Ovary (tissue), 9 donors: Measurements from ENCODE around the gene TSPAN13. TPM values are rescaled to one million over a fixed set of nuclear protein-coding genes. Genes with fewer than 3 reads are reported as not detected.

ENCODE experiments used
- DNase-seq, 5 donors: peaks; one replicate each; pipeline ENCODE4 v3.0.0-alpha.2; 2019 to 2020
- H3K27ac ChIP-seq, 2 donors: fragments of 200-600 bp; one replicate each; pipeline versions ENCODE4 v1.5.1 to v1.8.0; 2019 to 2022
- H3K27me3 ChIP-seq: fragments of 200-600 bp; one replicate; pipeline ENCODE4 v1.8.0; 2022
- H3K36me3 ChIP-seq: fragments of 200-600 bp; sonication (generic); one replicate; pipeline ENCODE4 v1.5.1; 2019
- H3K4me1 ChIP-seq: one replicate; pipeline ENCODE4 v1.8.1; 2013; ENCODE audit warnings: mild to moderate bottlenecking, moderate library complexity; ENCODE audit not compliant: insufficient read depth
- H3K4me3 ChIP-seq: fragments of 200-600 bp; sonication (generic); one replicate; pipeline ENCODE4 v1.5.1; 2017
- H3K9me3 ChIP-seq, 2 donors: fragments of 200-600 bp in 1 of 2; sonication (generic) in 1 of 2; one replicate each; pipeline versions ENCODE4 v1.5.1 to v1.8.1; 2013 to 2019; ENCODE audit warnings: mild to moderate bottlenecking in 1 of 2, moderate library complexity in 1 of 2
- EP300 ChIP-seq: sonication (generic); formaldehyde crosslinking; IDR thresholded peaks from one replicate; pipeline ENCODE4 v1.6.1; 2017; ENCODE audit warnings: antibody characterized with exemption
- POLR2A ChIP-seq: fragments of 450-650 bp; IDR thresholded peaks from one replicate; pipeline ENCODE4 v1.6.1; 2017; ENCODE audit warnings: antibody characterized with exemption, mild to moderate bottlenecking, moderate library complexity
- WGBS, 3 donors: extraction: QIAGEN DNeasy Blood & Tissue Kit in 1 of 3; methylation state at CpG; one replicate each; pipeline versions ENCODE4 v1.1.5 to v1.1.7; 2013 to 2017; 5-methylcytosine and 5-hydroxymethylcytosine counted together
- intact Hi-C, 4 donors: fragments of 100-400 bp; cut with DNase I; formaldehyde crosslinking; loops; one replicate each; pipeline versions ENCODE4 v1.11.0 to v1.15.1; 2022 to 2023
- polyA plus RNA-seq, 2 donors: library from polyadenylated mRNA; stranded (reverse); fragments of 200-250 nt in 1 of 2; fragments of 350-450 nt in 1 of 2; fragmentation: Illumina TruSeq in 1 of 2; extraction: RNeasy Lipid Tissue Mini Kit (QIAGEN cat#74804) in 1 of 2; gene quantifications; one replicate each; pipeline ENCODE4 v1.2.3, GENCODE V29; 2013 to 2014
- total RNA-seq, 7 donors: library from RNA; depleted of rRNA in 2 of 7; stranded (reverse); fragments of >200 nt in 2 of 7; fragmentation: NEBNext Ultra II Directional in 3 of 7; extraction: Animal tissue kit (Norgen Biotek cat#: 25700) in 3 of 7; gene quantifications; one replicate each; pipeline versions ENCODE4 v1.1.0 to v1.2.4, GENCODE V29; 2016 to 2023
- TF ChIP-seq, protein P1 (sequence below), 3 donors: fragments of 450-650 bp in 2 of 3; fragments of 200-600 bp in 1 of 3; IDR thresholded peaks; one replicate each; pipeline versions ENCODE4 v1.5.1 to v1.8.0; 2016 to 2022; ENCODE audit warnings: antibody characterized with exemption in 3 of 3, mild to moderate bottlenecking in 1 of 3
- donor health status: DM: no; HTN: no; CAD: no; lungs with moderate emphysema.
- donor health status: DM: no; HTN: no; CAD: no.
- donor health status: Bipolar disorder and iron deficiency.
- donor health status: DM: yes; HTN: yes; CAD: no.
- donor health status: DM: no; HTN: no; CAD: no.
- donor health status: DM: yes; HTN: yes; CAD: no.

The TSPAN13 gene
- total and polyA plus RNA-seq, 9 donors = 0.72 to 23.4 (median 4.2) TPM

DNA sequence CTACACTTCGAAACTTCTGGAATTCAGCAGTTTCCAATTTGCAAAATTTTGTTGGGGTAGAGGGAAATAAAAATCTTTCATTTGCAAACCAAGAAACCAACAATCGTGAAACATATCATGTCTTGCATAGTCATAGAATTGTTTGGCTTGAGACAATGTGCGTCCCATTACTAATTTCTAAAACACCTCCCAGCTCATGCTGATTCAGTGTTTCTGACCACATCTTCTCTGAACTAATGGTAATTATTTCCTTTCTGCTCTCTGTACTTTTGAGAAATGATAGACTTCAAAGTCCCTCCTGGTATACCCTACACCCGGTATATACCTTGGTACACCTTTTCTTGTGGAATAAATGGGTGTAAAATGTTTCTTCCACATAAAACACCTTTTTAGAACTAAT, 41.8 kb upstream of the TSPAN13 start:
- H3K4me3 ChIP-seq = no peak overlapping the region
- intact Hi-C loops = no loop called here
- WGBS, 3 donors = 79 to 81% (median 80%) methylated on average over 4 of the region's 4 CpGs

DNA sequence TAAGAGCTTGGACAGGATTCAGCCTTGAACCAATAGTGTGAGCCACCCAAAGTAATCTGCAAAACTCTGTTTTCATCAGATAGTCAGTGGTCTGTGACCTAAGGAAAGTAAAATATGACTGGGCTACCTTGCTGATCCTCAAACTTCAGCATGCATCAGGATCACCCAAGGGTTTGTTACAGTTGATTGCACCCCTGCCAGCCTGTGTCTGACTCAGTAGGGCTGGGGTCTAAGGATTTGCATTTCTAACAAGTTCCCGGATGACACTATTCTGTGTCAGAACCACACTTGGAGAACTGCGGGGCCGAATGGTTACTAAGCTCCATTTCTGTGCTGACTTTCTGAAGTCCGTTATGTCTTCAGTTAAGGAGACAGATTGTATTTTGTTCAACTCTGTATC, 40.6 kb upstream of the TSPAN13 start:
- Histone ChIP-seq H3K9me3 (no peaks in the 10 kb centered on the region), H3K27ac (no peak overlapping the region), H3K4me3 (no peak overlapping the region), H3K27me3 (no peaks in the 10 kb centered on the region), H3K36me3 (no peaks in the 10 kb centered on the region), H3K4me1 (no peaks in the 10 kb centered on the region)
- WGBS, 3 donors = 91 to 97% (median 96%) methylated on average over 4 of the region's 4 CpGs
- intact Hi-C loops = no loop called here
- DNase-seq = no peak
- TF ChIP-seq EP300 (no peak), POLR2A (no peak)
- TF ChIP-seq, protein P1, sequence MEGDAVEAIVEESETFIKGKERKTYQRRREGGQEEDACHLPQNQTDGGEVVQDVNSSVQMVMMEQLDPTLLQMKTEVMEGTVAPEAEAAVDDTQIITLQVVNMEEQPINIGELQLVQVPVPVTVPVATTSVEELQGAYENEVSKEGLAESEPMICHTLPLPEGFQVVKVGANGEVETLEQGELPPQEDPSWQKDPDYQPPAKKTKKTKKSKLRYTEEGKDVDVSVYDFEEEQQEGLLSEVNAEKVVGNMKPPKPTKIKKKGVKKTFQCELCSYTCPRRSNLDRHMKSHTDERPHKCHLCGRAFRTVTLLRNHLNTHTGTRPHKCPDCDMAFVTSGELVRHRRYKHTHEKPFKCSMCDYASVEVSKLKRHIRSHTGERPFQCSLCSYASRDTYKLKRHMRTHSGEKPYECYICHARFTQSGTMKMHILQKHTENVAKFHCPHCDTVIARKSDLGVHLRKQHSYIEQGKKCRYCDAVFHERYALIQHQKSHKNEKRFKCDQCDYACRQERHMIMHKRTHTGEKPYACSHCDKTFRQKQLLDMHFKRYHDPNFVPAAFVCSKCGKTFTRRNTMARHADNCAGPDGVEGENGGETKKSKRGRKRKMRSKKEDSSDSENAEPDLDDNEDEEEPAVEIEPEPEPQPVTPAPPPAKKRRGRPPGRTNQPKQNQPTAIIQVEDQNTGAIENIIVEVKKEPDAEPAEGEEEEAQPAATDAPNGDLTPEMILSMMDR (IDR thresholded peaks at IDR 0.05) = no peak

More for the DNA sequence above, 41.8 kb upstream of the TSPAN13 start:
- no peak for TF ChIP-seq EP300
- TF ChIP-seq POLR2A = no peak
- TF ChIP-seq, protein P1 (IDR thresholded peaks at IDR 0.05) = no peak
- H3K9me3 ChIP-seq = no peaks in the 10 kb centered on the region
- H3K4me1 ChIP-seq = no peaks in the 10 kb centered on the region
- no peak for DNase-seq
- no peaks in the 10 kb centered on the region for H3K27me3 ChIP-seq
- no peak overlapping the region for H3K27ac ChIP-seq
- H3K36me3 ChIP-seq = no peaks in the 10 kb centered on the region

DNA sequence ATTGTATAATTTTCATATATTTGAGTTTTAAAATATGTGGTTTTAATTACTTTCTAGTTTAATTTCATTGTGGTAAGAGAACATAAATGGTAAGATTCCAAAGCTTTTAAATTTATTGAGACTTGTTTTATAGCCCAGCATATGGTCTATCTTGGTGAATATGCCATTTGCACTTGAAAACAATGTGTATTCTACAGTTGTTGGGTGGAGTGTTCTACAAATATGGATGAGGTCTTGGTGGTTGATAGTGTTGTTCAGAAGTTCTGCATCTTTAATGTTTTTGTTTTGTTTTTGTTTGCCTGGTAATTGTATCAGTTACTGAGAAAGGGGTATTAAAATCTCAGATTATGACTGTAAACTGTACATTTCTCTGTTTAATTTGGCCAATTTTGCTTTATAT, 37.6 kb upstream of the TSPAN13 start:
- Histone ChIP-seq H3K36me3 (no peaks in the 10 kb centered on the region), H3K4me1 (no peaks in the 10 kb centered on the region)
- intact Hi-C loops = no loop called here

DNA sequence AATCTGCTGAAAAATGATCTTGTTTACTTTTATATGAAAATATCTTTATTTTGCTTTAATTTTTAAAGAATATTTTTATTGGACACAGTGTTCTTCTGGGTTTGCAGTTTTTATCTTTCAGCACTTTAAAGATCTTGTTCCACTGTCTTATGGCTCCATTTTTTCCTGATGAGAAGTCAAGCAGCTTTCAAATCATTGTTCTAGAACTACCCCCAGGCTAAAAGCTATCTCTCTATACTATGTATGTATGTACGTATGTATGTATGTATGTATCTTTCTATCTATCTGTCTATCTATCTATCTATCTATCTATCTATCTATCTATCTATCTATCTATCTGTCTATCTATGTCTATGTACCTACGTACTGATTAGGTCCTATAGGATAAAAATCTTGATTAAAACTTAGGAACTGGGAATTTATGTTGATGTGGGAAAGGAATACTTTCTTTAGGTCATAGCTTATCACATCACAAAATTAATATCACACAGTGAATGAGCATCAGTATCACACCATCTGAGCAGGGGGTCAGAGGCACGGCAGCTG, 35.4 kb upstream of the TSPAN13 start:
- Histone ChIP-seq H3K27ac (no peak overlapping the region), H3K9me3 (no peaks in the 10 kb centered on the region), H3K4me1 (no peaks in the 10 kb centered on the region), H3K27me3 (no peaks in the 10 kb centered on the region), H3K36me3 (no peaks in the 10 kb centered on the region), H3K4me3 (no peak overlapping the region)
- DNase-seq = no peak
- TF ChIP-seq EP300 = no peak
- TF ChIP-seq, protein P1 (IDR thresholded peaks at IDR 0.05) = no peak
- no peak for TF ChIP-seq POLR2A
- 86 to 97% (median 90%) methylated on average over 3 of the region's 3 CpGs for WGBS, 3 donors
- intact Hi-C loops = no loop called here

More for the DNA sequence above, 37.6 kb upstream of the TSPAN13 start:
- no peak overlapping the region for H3K27ac ChIP-seq
- TF ChIP-seq POLR2A (no peak), EP300 (no peak)
- TF ChIP-seq, protein P1 (IDR thresholded peaks at IDR 0.05) = no peak
- H3K4me3 ChIP-seq = no peak overlapping the region
- no peaks in the 10 kb centered on the region for H3K9me3 ChIP-seq
- no peak for DNase-seq
- no peaks in the 10 kb centered on the region for H3K27me3 ChIP-seq

DNA sequence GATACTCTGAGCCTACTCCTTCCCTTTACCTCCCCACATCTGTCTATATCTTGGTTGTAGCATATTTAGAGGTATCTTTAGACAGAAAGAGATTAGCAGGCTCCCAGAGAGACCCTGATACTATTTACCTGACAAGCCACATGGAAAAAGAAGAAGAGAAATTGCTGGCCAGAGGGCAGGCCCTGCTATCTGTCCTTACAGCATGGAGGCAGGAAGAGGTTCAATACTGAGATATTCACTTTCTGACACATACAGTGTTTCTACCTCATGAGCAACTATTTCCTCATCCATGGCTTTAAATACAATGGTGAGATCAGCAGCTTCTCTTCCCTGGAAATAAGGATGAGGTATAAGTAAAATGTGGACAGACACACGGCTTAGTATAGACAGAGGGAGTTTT, 33.9 kb upstream of the TSPAN13 start:
- Histone ChIP-seq H3K4me1 (no peaks in the 10 kb centered on the region), H3K27ac (no peak overlapping the region), H3K27me3 (no peaks in the 10 kb centered on the region), H3K4me3 (no peak overlapping the region), H3K9me3 (no peaks in the 10 kb centered on the region), H3K36me3 (no peaks in the 10 kb centered on the region)
- DNase-seq = no peak
- intact Hi-C loops = no loop called here
- WGBS, 3 donors = 90 to 98% (median 98%) methylated on average over 1 of the region's 1 CpG
- TF ChIP-seq, protein P1 (IDR thresholded peaks at IDR 0.05) = no peak
- TF ChIP-seq POLR2A = no peak
- TF ChIP-seq EP300 = no peak
